Heart left ventricle (tissue), 13 donors: ENCODE measurements around the gene NEK10.

Source experiments
- POLR2A ChIP-seq, 2 donors: fragments of 450-650 bp; IDR thresholded peaks; one replicate each; pipeline ENCODE4 v1.6.1; 2017; ENCODE audit warnings: antibody characterized with exemption in 2 of 2, mild to moderate bottlenecking in 2 of 2, moderate library complexity in 2 of 2
- TF ChIP-seq, protein P1 (sequence below), 12 donors: fragments of 200-600 bp; sonication (generic) in 4 of 12; IDR thresholded peaks; one replicate each; pipeline versions ENCODE4 v1.5.0 to v1.8.0; 2018 to 2022; ENCODE audit warnings: antibody characterized with exemption in 12 of 12, mild to moderate bottlenecking in 5 of 12
- donor health status: ischemic (EF 13 %, LVEDD 7.1; RV severe dilation, severe dysfunction).
- donor health status: DM: no; HTN: yes; CAD: no.
- donor health status: DM: no; HTN: no; CAD: no.
- donor health status: ischemic (EF 25% LVEDD 6.9; RV normal size, moderate dysfunction).
- donor health status: ischemic (EF 25% LVEDD 5.7; RV mildly dilated, moderate dysfunction).
- donor health status: ischemic (EF 35%, LVEDD 5.7; RV mildly dilated, moderate dysfunction).
- donor health status: nonischemic (EF 11% LVEDD 7.7; RV severe dilation, severe dysfunction).
- donor health status: DM: yes; HTN: yes; CAD: no.
- donor health status: PGD.
- donor health status: ischemic (EF 29% LVEDD 5.4; RV normal size, mild dysfunction).
- donor health status: nonischemic (EF 23%, LVEDD 6.1; RV moderate dilation, normal function).

GRCh38 chr3:27089068-27089467 is 280.1 kb downstream of the NEK10 start:
- TF ChIP-seq, protein P1, sequence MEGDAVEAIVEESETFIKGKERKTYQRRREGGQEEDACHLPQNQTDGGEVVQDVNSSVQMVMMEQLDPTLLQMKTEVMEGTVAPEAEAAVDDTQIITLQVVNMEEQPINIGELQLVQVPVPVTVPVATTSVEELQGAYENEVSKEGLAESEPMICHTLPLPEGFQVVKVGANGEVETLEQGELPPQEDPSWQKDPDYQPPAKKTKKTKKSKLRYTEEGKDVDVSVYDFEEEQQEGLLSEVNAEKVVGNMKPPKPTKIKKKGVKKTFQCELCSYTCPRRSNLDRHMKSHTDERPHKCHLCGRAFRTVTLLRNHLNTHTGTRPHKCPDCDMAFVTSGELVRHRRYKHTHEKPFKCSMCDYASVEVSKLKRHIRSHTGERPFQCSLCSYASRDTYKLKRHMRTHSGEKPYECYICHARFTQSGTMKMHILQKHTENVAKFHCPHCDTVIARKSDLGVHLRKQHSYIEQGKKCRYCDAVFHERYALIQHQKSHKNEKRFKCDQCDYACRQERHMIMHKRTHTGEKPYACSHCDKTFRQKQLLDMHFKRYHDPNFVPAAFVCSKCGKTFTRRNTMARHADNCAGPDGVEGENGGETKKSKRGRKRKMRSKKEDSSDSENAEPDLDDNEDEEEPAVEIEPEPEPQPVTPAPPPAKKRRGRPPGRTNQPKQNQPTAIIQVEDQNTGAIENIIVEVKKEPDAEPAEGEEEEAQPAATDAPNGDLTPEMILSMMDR (IDR thresholded peaks at IDR 0.05), result no peak
- TF ChIP-seq POLR2A (IDR thresholded peaks at IDR 0.05), result no peak
